GM13977 (cell line): Measurements from ENCODE around the gene CPN2.

Experiments
- DNase-seq: peaks from one replicate; pipeline ENCODE4 v3.0.0; 2012; ENCODE audit warnings: low spot score
- CTCF ChIP-seq: IDR thresholded peaks from 2 replicates; pipeline ENCODE4 v1.5.1; 2012; ENCODE audit warnings: mild to moderate bottlenecking, control low read depth; ENCODE audit not compliant: insufficient read depth; ENCODE audit errors: extremely low read depth, missing control alignments
- in situ Hi-C: fragments of 300-500 bp; cut with MboI; formaldehyde crosslinking; loops from one replicate; pipeline ENCODE4 v1.12.0; 2022; ENCODE audit warnings: low sequenced_read_pairs, low pct_unique_long_range_greater_than_20kb, mixed read lengths, inconsistent platforms; ENCODE audit not compliant: unreplicated experiment

The CPN2 gene

GRCh38 chr3:194311000-194311399 is 40.1 kb downstream of the CPN2 start:
- no peak for DNase-seq
- no peak for TF ChIP-seq CTCF
- in situ Hi-C loops: loop anchor here (5.0 to 25.0 kb wide), 2 partner anchors 524 to 649 kb away; no protein-coding TSS in a partner anchor

GRCh38 chr3:194310060-194310835 is 40.9 kb downstream of the CPN2 start:
- no peak for DNase-seq
- TF ChIP-seq CTCF: no peak
- in situ Hi-C loops: loop anchor here (5.0 to 25.0 kb wide), 2 partner anchors 523 to 648 kb away; no protein-coding TSS in a partner anchor

- TF ChIP-seq CTCF: no peak
- in situ Hi-C loops: loop anchor here (25.0 kb wide), 1 partner anchor 647 kb away; no protein-coding TSS in a partner anchor
- no peak for DNase-seq
Observed at GRCh38 chr3:194308601-194309449, 42.3 kb downstream of the CPN2 start.

- no peak for DNase-seq
- in situ Hi-C loops: loop anchor here (25.0 kb wide), 1 partner anchor 646 kb away; no protein-coding TSS in a partner anchor
- no peak for TF ChIP-seq CTCF
Observed at GRCh38 chr3:194307849-194308248, 43.3 kb downstream of the CPN2 start.

- TF ChIP-seq CTCF: no peak
- peak; percentile 69 for DNase-seq
- in situ Hi-C loops: loop anchor here (25.0 kb wide), 1 partner anchor 645 kb away; no protein-coding TSS in a partner anchor
Observed at GRCh38 chr3:194306771-194307640, 44.1 kb downstream of the CPN2 start.
